GM10248 (cell line): Measurements from ENCODE around the gene VOPP1.

Source experiments
- CTCF ChIA-PET: fragments of 300-600 bp; sonication (Branson Sonifier 250); formaldehyde crosslinking; extraction: SDS; loops from one replicate; lab custom pipeline; 2021; ENCODE audit warnings: antibody characterized with exemption; lab: Yijun Ruan, JAX
- POLR2A ChIA-PET: fragments of 350-650 bp; sonication (Branson Sonifier 250); formaldehyde crosslinking; extraction: SDS; loops from one replicate; lab custom pipeline; 2020; ENCODE audit warnings: antibody characterized with exemption; lab: Yijun Ruan, JAX
- DNase-seq: peaks from one replicate; pipeline ENCODE4 v3.0.0; 2012; ENCODE audit errors: extremely low spot score
- CTCF ChIP-seq: IDR thresholded peaks from 2 replicates; pipeline ENCODE4 v1.5.1; 2012; ENCODE audit warnings: mild to moderate bottlenecking, low read depth; ENCODE audit errors: extremely low read depth, missing control alignments, control extremely low read depth

The VOPP1 gene

GRCh38 chr7:55521917-55522902 lies 50.1 kb downstream of the VOPP1 start:
- CTCF ChIA-PET = interaction anchor here (0.6 to 12.8 kb wide), 5 partner anchors 9 to 71 kb away, joined by 3 to 150 read pairs (median 4); no protein-coding TSS in a partner anchor

GRCh38 chr7:55521512-55521911 lies 50.8 kb downstream of the VOPP1 start:
- DNase-seq = no peak
- no peak for TF ChIP-seq CTCF
- CTCF ChIA-PET = interaction anchor here (0.9 to 12.8 kb wide), 4 partner anchors 12 to 72 kb away, joined by 3 to 150 read pairs (median 8); no protein-coding TSS in a partner anchor
- POLR2A ChIA-PET = interaction anchor here (1.0 kb wide), 1 partner anchor 12 kb away, joined by 4 read pairs; no protein-coding TSS in a partner anchor

More at GRCh38 chr7:55521917-55522902, 50.1 kb downstream of the VOPP1 start:
- TF ChIP-seq CTCF = no peak
- DNase-seq = no peak
- POLR2A ChIA-PET = interaction anchor here (1.0 kb wide), 1 partner anchor 12 kb away, joined by 4 read pairs; no protein-coding TSS in a partner anchor

GRCh38 chr7:55520426-55521140 lies 51.7 kb downstream of the VOPP1 start:
- no peak for TF ChIP-seq CTCF
- no peak for DNase-seq
- CTCF ChIA-PET = interaction anchor here (0.6 to 12.8 kb wide), 4 partner anchors 13 to 33 kb away, joined by 3 to 150 read pairs (median 8); no protein-coding TSS in a partner anchor
- POLR2A ChIA-PET = interaction anchor here (0.6 to 1.5 kb wide), 2 partner anchors 12 kb away, joined by 3 to 4 read pairs; no protein-coding TSS in a partner anchor

GRCh38 chr7:55518836-55519235 lies 53.5 kb downstream of the VOPP1 start:
- ChIA-PET CTCF (interaction anchor here (4.0 to 12.8 kb wide), 2 partner anchors 13 to 15 kb away, joined by 13 to 150 read pairs; no protein-coding TSS in a partner anchor), POLR2A (interaction anchor here (0.6 to 1.5 kb wide), 2 partner anchors 9 to 14 kb away, joined by 4 read pairs; no protein-coding TSS in a partner anchor)
- no peak for TF ChIP-seq CTCF
- no peak for DNase-seq

GRCh38 chr7:55517936-55518689 lies 54.2 kb downstream of the VOPP1 start:
- no peak for DNase-seq
- POLR2A ChIA-PET = interaction anchor here (1.6 to 4.0 kb wide), 2 partner anchors 9 to 15 kb away, joined by 3 to 51 read pairs; no protein-coding TSS in a partner anchor
- CTCF ChIA-PET = interaction anchor here (1.1 to 12.8 kb wide), 4 partner anchors 10 to 29 kb away, joined by 3 to 150 read pairs (median 3); no protein-coding TSS in a partner anchor
- TF ChIP-seq CTCF = no peak
